ENCODE data around the gene SLC40A1.

GRCh38 chr2:189583227-189584198 lies 2.9 kb upstream of the SLC40A1 start:
- TF ChIP-seq CTCF (IDR thresholded peaks at IDR 0.05; ENCODE audit: insufficient read depth, low read depth, low read length) (no peak), EZH2 (IDR thresholded peaks at IDR 0.05; ENCODE audit: insufficient read depth, low read length) (no peak)

Measured in astrocyte (in vitro differentiated cells and primary cell).